ENCODE measurements around the gene CMIP. TPM values are rescaled to one million over a fixed set of nuclear protein-coding genes. Genes with fewer than 3 reads are reported as not detected.

CMIP gene
- total RNA-seq, 1 experiment from 2014 or later = 25.7 TPM

DNA sequence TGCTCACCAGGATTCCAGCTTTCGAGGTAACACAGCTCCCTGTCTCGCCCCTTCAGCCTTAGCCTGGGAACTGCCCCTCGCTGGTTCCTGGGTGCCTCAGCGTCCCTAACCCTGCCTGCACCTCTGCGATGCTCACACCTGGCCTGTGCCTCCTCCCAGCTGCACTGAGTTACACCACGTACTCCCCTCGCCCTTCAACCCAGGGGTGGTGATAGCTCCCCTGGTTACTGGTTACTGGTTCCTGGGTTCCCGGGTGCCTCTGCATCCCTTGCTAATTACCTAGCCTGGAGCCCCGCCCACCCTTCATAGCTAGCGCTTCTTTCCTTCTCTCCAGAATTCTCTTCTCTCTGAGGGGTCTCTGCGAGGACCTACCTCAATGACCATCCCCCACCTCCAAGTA is 269.2 kb downstream of the CMIP start:
- Histone ChIP-seq H3F3A (ENCODE audit: low read length, unreplicated experiment) (no peaks in the 10 kb centered on the region), H3K4me1 (ENCODE audit: insufficient read depth, low read length) (peaks cover 10% of the 10 kb centered on the region), H3K9me2 (replicated peaks; ENCODE audit: low read length) (no peaks in the 10 kb centered on the region), H3K27me3 (ENCODE audit: low read length) (no peaks in the 10 kb centered on the region), H3K4me2 (ENCODE audit: low read length) (no peak overlapping the region), H3K4me3 (ENCODE audit: low read length) (no peak overlapping the region), H2AFZ (ENCODE audit: low read length) (no peak overlapping the region), H3K79me2 (ENCODE audit: low read length) (no peaks in the 10 kb centered on the region), H3K9ac (ENCODE audit: low read length) (no peak overlapping the region), H3K27ac (ENCODE audit: low read length) (no peak overlapping the region), H3K36me3 (ENCODE audit: low read depth, low read length) (peaks cover under 1% of the 10 kb centered on the region; the same call in 1 of the 2 replicates), H4K20me1 (ENCODE audit: low read length) (no peaks in the 10 kb centered on the region), H3K9me3 (ENCODE audit: low read length) (no peaks in the 10 kb centered on the region)
- no TSS peak for BruUV-seq (replicated peaks)
- TF ChIP-seq EZH2 (IDR thresholded peaks at IDR 0.05; ENCODE audit: low read length, unreplicated experiment) (no peak), EZH2phosphoT487 (IDR thresholded peaks at IDR 0.05; ENCODE audit: borderline replicate concordance, low read length) (no peak)
- TF ChIP-seq, protein P1, sequence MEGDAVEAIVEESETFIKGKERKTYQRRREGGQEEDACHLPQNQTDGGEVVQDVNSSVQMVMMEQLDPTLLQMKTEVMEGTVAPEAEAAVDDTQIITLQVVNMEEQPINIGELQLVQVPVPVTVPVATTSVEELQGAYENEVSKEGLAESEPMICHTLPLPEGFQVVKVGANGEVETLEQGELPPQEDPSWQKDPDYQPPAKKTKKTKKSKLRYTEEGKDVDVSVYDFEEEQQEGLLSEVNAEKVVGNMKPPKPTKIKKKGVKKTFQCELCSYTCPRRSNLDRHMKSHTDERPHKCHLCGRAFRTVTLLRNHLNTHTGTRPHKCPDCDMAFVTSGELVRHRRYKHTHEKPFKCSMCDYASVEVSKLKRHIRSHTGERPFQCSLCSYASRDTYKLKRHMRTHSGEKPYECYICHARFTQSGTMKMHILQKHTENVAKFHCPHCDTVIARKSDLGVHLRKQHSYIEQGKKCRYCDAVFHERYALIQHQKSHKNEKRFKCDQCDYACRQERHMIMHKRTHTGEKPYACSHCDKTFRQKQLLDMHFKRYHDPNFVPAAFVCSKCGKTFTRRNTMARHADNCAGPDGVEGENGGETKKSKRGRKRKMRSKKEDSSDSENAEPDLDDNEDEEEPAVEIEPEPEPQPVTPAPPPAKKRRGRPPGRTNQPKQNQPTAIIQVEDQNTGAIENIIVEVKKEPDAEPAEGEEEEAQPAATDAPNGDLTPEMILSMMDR (conservative IDR thresholded peaks at IDR 0.05; ENCODE audit: low read depth, low read length) = no peak
- ChIA-PET POLR2A (ENCODE audit: unreplicated experiment) (no interaction called here), CTCF (no interaction called here)
- intact Hi-C loops (cut with micrococcal nuclease) = no loop called here
- DNase-seq = no peak
- ATAC-seq = no peak

DNA sequence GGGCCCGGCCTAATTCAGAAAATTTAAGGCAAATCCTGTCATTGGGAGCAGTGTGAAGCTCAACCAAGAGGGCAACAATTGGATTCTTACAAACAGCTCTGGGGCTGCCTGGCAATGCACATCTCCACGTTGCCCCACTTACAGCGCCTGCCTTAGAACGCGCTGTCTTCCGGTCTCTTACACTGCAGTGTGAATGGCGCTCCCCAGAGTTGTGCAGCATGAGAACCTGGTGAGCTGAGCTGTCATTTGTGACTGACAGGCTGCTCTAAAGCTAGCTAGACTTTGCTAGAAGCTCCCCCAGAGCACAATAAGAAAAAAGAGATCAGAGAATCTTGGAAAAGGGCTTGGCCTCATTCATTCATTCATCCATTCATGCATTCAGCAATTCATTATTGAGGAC is 270.0 kb downstream of the CMIP start:
- DNase-seq (no peak), ATAC-seq (no peak)
- Histone ChIP-seq H3K79me2 (ENCODE audit: low read length) (no peaks in the 10 kb centered on the region), H3K27ac (ENCODE audit: low read length) (no peak overlapping the region), H3K9me2 (replicated peaks; ENCODE audit: low read length) (no peaks in the 10 kb centered on the region), H3K9ac (ENCODE audit: low read length) (no peak overlapping the region), H3K9me3 (ENCODE audit: low read length) (no peaks in the 10 kb centered on the region), H3K27me3 (ENCODE audit: low read length) (no peaks in the 10 kb centered on the region), H4K20me1 (ENCODE audit: low read length) (no peaks in the 10 kb centered on the region), H3F3A (ENCODE audit: low read length, unreplicated experiment) (no peaks in the 10 kb centered on the region), H3K36me3 (ENCODE audit: low read depth, low read length) (no peaks in the 10 kb centered on the region), H3K4me3 (ENCODE audit: low read length) (no peak overlapping the region), H3K4me2 (ENCODE audit: low read length) (no peak overlapping the region), H2AFZ (ENCODE audit: low read length) (no peak overlapping the region), H3K4me1 (ENCODE audit: insufficient read depth, low read length) (peaks cover 10% of the 10 kb centered on the region)
- no TSS peak for BruUV-seq (replicated peaks)
- ChIA-PET POLR2A (ENCODE audit: unreplicated experiment) (no interaction called here), CTCF (no interaction called here)
- no peak for TF ChIP-seq EZH2phosphoT487 (IDR thresholded peaks at IDR 0.05; ENCODE audit: borderline replicate concordance, low read length)
- TF ChIP-seq, protein P1 (conservative IDR thresholded peaks at IDR 0.05; ENCODE audit: low read depth, low read length) = no peak
- TF ChIP-seq EZH2 (IDR thresholded peaks at IDR 0.05; ENCODE audit: low read length, unreplicated experiment) = no peak
- intact Hi-C loops (cut with micrococcal nuclease) = no loop called here

DNA sequence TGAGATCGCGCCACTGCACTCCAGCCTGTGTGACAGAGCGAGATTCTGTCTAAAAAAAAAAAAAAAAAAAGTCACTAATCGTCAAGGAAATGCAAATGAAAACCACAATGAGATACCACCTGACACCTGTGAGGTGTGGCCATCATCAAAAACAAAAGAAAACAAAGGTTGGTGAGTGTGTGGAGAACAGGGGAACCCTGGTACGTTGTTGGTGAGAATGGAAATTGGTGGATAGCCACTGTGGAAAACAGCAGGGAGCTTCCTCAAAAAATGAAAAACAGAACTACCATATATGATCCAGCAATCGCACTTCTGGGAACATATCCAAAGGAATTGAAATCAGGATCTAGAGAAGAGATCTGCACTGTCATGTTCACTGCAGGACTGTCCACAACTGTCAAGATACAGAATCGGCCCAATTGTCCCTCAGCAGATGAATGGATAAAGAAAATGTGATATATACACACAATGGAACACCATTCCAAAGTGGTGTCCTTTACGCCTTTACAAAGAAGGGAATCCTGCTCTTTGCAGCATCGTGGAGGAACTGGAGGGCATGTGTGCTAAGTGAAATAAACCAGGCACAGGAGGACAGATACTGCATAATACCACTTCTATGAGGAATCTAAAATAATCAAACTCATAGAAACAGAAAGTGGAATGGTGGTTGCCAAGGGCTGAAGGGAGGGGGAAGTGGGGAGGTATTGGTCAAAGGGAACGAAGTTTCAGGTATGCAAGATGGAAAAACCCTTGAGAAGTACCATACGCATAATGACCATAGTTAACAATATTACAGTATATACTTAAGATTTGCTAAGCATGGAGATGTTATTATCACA is 271.0 kb downstream of the CMIP start:
- H3K9me2 ChIP-seq (replicated peaks; ENCODE audit: low read length) = no peaks in the 10 kb centered on the region
- H3K9ac ChIP-seq (ENCODE audit: low read length) = no peak overlapping the region
- H3K27me3 ChIP-seq (ENCODE audit: low read length) = no peaks in the 10 kb centered on the region
- no peak overlapping the region for H3K4me3 ChIP-seq (ENCODE audit: low read length)
- ChIA-PET POLR2A (ENCODE audit: unreplicated experiment) (no interaction called here), CTCF (no interaction called here)
- DNase-seq (no peak), ATAC-seq (no peak)
- no peak overlapping the region for H3K27ac ChIP-seq (ENCODE audit: low read length)
- H3K4me1 ChIP-seq (ENCODE audit: insufficient read depth, low read length) = peaks cover 10% of the 10 kb centered on the region
- no peak overlapping the region for H2AFZ ChIP-seq (ENCODE audit: low read length)
- H4K20me1 ChIP-seq (ENCODE audit: low read length) = no peaks in the 10 kb centered on the region
- no peaks in the 10 kb centered on the region for H3F3A ChIP-seq (ENCODE audit: low read length, unreplicated experiment)
- H3K4me2 ChIP-seq (ENCODE audit: low read length) = no peak overlapping the region
- intact Hi-C loops (cut with micrococcal nuclease) = no loop called here
- no TSS peak for BruUV-seq (replicated peaks)
- no peaks in the 10 kb centered on the region for H3K9me3 ChIP-seq (ENCODE audit: low read length)
- no peaks in the 10 kb centered on the region for H3K36me3 ChIP-seq (ENCODE audit: low read depth, low read length)
- TF ChIP-seq, protein P1 (conservative IDR thresholded peaks at IDR 0.05; ENCODE audit: low read depth, low read length) = no peak
- TF ChIP-seq EZH2phosphoT487 (IDR thresholded peaks at IDR 0.05; ENCODE audit: borderline replicate concordance, low read length) = no peak
- no peak for TF ChIP-seq EZH2 (IDR thresholded peaks at IDR 0.05; ENCODE audit: low read length, unreplicated experiment)
- H3K79me2 ChIP-seq (ENCODE audit: low read length) = no peaks in the 10 kb centered on the region
